H1 (cell line): ENCODE results near the gene PRAF2. TPM values are rescaled to one million over a fixed set of nuclear protein-coding genes. Genes with fewer than 3 reads are reported as not detected.

Experiments used
- CTCF ChIA-PET: fragments of 300-600 bp; sonication (Branson Sonifier 250); formaldehyde crosslinking; loops from one replicate; lab custom pipeline; 2021; ENCODE audit not compliant: partially characterized antibody; lab: Charles Lee
- POLR2A ChIA-PET: fragments of 300-600 bp; sonication (Branson Sonifier 250); formaldehyde crosslinking; loops from one replicate; lab custom pipeline; 2021; ENCODE audit warnings: inconsistent platforms; ENCODE audit not compliant: partially characterized antibody; lab: Charles Lee
- DNase-seq, 2 experiments: peaks; one replicate each; pipeline versions ENCODE4 v3.0.0 to v3.0.0-alpha.2; 2010 to 2022; ENCODE audit warnings: low spot score in 2 of 2, low read depth in 1 of 2, mixed read lengths in 1 of 2
- FAIRE-seq: peaks from 2 replicates; lab custom pipeline; 2011; peaks lifted over from hg19 to GRCh38; lab: Jason Lieb, UNC
- H2AFZ ChIP-seq: 2 replicates; pipeline ENCODE4 v1.8.1; 2012; ENCODE audit warnings: low read length, inconsistent platforms
- H2AK5ac ChIP-seq: 2 replicates; pipeline ENCODE4 v1.6.1; 2013; ENCODE audit warnings: low read depth, low read length
- H2BK120ac ChIP-seq: replicated peaks from 2 replicates; pipeline ENCODE3; 2013; ENCODE audit warnings: low read depth, low read length, inconsistent platforms
- H2BK12ac ChIP-seq: 2 replicates; pipeline ENCODE4 v1.6.1; 2013; ENCODE audit warnings: low read depth, low read length
- H2BK15ac ChIP-seq: 2 replicates; pipeline ENCODE4 v1.6.1; 2013; ENCODE audit warnings: low read length
- H2BK20ac ChIP-seq: 2 replicates; pipeline ENCODE4 v1.6.1; 2013; ENCODE audit warnings: low read length
- H2BK5ac ChIP-seq: 2 replicates; pipeline ENCODE4 v1.6.1; 2013; ENCODE audit warnings: low read depth, low read length
- H3K14ac ChIP-seq: 2 replicates; pipeline ENCODE4 v1.6.1; 2013; ENCODE audit warnings: inconsistent platforms; ENCODE audit not compliant: insufficient read length
- H3K18ac ChIP-seq: 2 replicates; pipeline ENCODE4 v1.6.1; 2013; ENCODE audit warnings: low read length; ENCODE audit errors: extremely low read depth
- H3K23ac ChIP-seq: 2 replicates; pipeline ENCODE4 v1.6.1; 2013; ENCODE audit warnings: inconsistent platforms; ENCODE audit not compliant: insufficient read length
- H3K23me2 ChIP-seq: 2 replicates; pipeline ENCODE4 v1.6.1; 2013; ENCODE audit warnings: low read depth, low read length
- H3K27ac ChIP-seq: 2 replicates; pipeline ENCODE4 v1.6.1; 2011; ENCODE audit warnings: low read depth, low read length, inconsistent platforms
- H3K27me3 ChIP-seq, 4 experiments: replicated peaks in 1 of 4; 1 replicate in 1 of 4; 2 replicates in 3 of 4; pipeline versions ENCODE4 v1.6.1 to v1.8.1; 2011 to 2013; ENCODE audit warnings: low read length in 3 of 4, mild to moderate bottlenecking in 3 of 4, inconsistent platforms in 2 of 4, mixed read lengths in 2 of 4, moderate library complexity in 1 of 4; ENCODE audit not compliant: control insufficient read depth in 3 of 4, insufficient read depth in 3 of 4; ENCODE audit errors: extremely low read depth in 1 of 4
- H3K36me3 ChIP-seq, 4 experiments: 2 replicates each; pipeline versions ENCODE4 v1.6.1 to v1.8.1; 2011 to 2013; ENCODE audit warnings: mild to moderate bottlenecking in 4 of 4, low read length in 3 of 4, moderate library complexity in 2 of 4, control low read depth in 1 of 4, inconsistent platforms in 1 of 4; ENCODE audit not compliant: insufficient read depth in 4 of 4, control insufficient read depth in 2 of 4
- H3K4ac ChIP-seq: replicated peaks from 2 replicates; pipeline ENCODE3; 2013; ENCODE audit warnings: low read length, low read depth, mixed read lengths, inconsistent platforms; ENCODE audit not compliant: insufficient read length
- H3K4me1 ChIP-seq, 4 experiments: replicated peaks in 1 of 4; 1 replicate in 1 of 4; 2 replicates in 3 of 4; pipeline versions ENCODE4 v1.6.1 to v1.8.1; 2011 to 2013; ENCODE audit warnings: low read length in 3 of 4, inconsistent platforms in 2 of 4, mixed read lengths in 1 of 4; ENCODE audit not compliant: insufficient read depth in 4 of 4, control insufficient read depth in 3 of 4
- H3K4me2 ChIP-seq, 2 experiments: 2 replicates each; pipeline versions ENCODE4 v1.6.1 to v1.8.1; 2011 to 2013; ENCODE audit warnings: low read depth in 2 of 2, low read length in 2 of 2, control low read depth in 1 of 2, inconsistent platforms in 1 of 2, mild to moderate bottlenecking in 1 of 2; ENCODE audit not compliant: insufficient read depth in 1 of 2
- H3K4me3 ChIP-seq, 4 experiments: fragments of 200-600, 300-600 bp in 1 of 4; sonication (generic), shearing (Covaris generic), sonication (Bioruptor Twin) in 1 of 4; 2 replicates each; pipeline versions ENCODE4 v1.5.1 to v1.8.1; 2011 to 2016; ENCODE audit warnings: low read length in 4 of 4, low read depth in 3 of 4, control low read depth in 2 of 4, inconsistent platforms in 2 of 4, mild to moderate bottlenecking in 2 of 4, mixed read lengths in 1 of 4, moderate library complexity in 1 of 4; ENCODE audit not compliant: insufficient read depth in 2 of 4; ENCODE audit errors: extremely low read depth in 1 of 4
- H3K56ac ChIP-seq: replicated peaks from 2 replicates; pipeline ENCODE3; 2013; ENCODE audit warnings: low read depth, mild to moderate bottlenecking, mixed read lengths, low read length, inconsistent platforms; ENCODE audit not compliant: insufficient read length
- H3K79me1 ChIP-seq: 2 replicates; pipeline ENCODE4 v1.6.1; 2013; ENCODE audit warnings: low read depth, low read length, control low read depth
- H3K79me2 ChIP-seq, 2 experiments: 2 replicates each; pipeline versions ENCODE4 v1.6.1 to v1.8.1; 2012 to 2013; ENCODE audit warnings: low read length in 2 of 2, mild to moderate bottlenecking in 2 of 2, inconsistent platforms in 1 of 2; ENCODE audit not compliant: insufficient read depth in 2 of 2, control insufficient read depth in 1 of 2
- H3K9ac ChIP-seq, 4 experiments: replicated peaks in 1 of 4; 1 replicate in 1 of 4; 2 replicates in 3 of 4; pipeline versions ENCODE4 v1.6.1 to v1.8.1; 2011 to 2013; ENCODE audit warnings: low read depth in 3 of 4, low read length in 3 of 4, control low read depth in 2 of 4, mild to moderate bottlenecking in 2 of 4, moderate library complexity in 2 of 4, inconsistent platforms in 1 of 4; ENCODE audit errors: extremely low read depth in 1 of 4
- H3K9me3 ChIP-seq, 2 experiments: 2 replicates each; pipeline versions ENCODE4 v1.6.1 to v1.8.1; 2012 to 2013; ENCODE audit warnings: mild to moderate bottlenecking in 2 of 2, moderate library complexity in 2 of 2, control low read depth in 1 of 2, inconsistent platforms in 1 of 2, low read depth in 1 of 2, low read length in 1 of 2, mixed read lengths in 1 of 2; ENCODE audit not compliant: insufficient read depth in 2 of 2
- H4K20me1 ChIP-seq, 2 experiments: replicated peaks in 1 of 2; 2 replicates each; pipeline versions ENCODE3 to v1.8.1; 2011 to 2013; ENCODE audit warnings: inconsistent platforms in 2 of 2, low read length in 2 of 2, mild to moderate bottlenecking in 1 of 2; ENCODE audit not compliant: insufficient read depth in 2 of 2, control insufficient read depth in 1 of 2
- H4K5ac ChIP-seq: 2 replicates; pipeline ENCODE4 v1.6.1; 2013; ENCODE audit warnings: low read length, low read depth, mixed read lengths, inconsistent platforms; ENCODE audit not compliant: insufficient read length
- H4K8ac ChIP-seq: 2 replicates; pipeline ENCODE4 v1.8.0; 2013; ENCODE audit warnings: mild to moderate bottlenecking, moderate library complexity, low read length, inconsistent platforms; ENCODE audit not compliant: insufficient read depth; ENCODE audit errors: extremely low read depth
- H4K91ac ChIP-seq: replicated peaks from 2 replicates; pipeline ENCODE3; 2013; ENCODE audit warnings: low read length, mixed read lengths, inconsistent platforms; ENCODE audit not compliant: insufficient read length
- ASH2L ChIP-seq: fragments of 200-600, 300-600 bp; sonication (generic); IDR thresholded peaks from one replicate; pipeline ENCODE4 v1.7.1; 2017; ENCODE audit warnings: low read length
- BRCA1 ChIP-seq: IDR thresholded peaks from 2 replicates; pipeline ENCODE4 v1.6.1; 2012; ENCODE audit warnings: low read depth, low read length, improper control_type of control experiment
- GABPA ChIP-seq: IDR thresholded peaks from 2 replicates; pipeline ENCODE4 v1.6.1; 2011; ENCODE audit warnings: mild to moderate bottlenecking, low read length, moderate library complexity, borderline replicate concordance; ENCODE audit not compliant: insufficient read depth
- NRF1 ChIP-seq: IDR thresholded peaks from 2 replicates; pipeline ENCODE4 v1.6.1; 2011; ENCODE audit warnings: mild to moderate bottlenecking, low read depth, low read length, improper control_type of control experiment
- PHF8 ChIP-seq: fragments of 200-600 bp; sonication (generic); conservative IDR thresholded peaks from 2 replicates; pipeline ENCODE4 v1.7.1; 2012; ENCODE audit warnings: low read depth, mild to moderate bottlenecking, inconsistent platforms, low read length, moderate library complexity
- WGBS, 2 experiments: shearing (Covaris generic) in 1 of 2; methylation state at CpG; one replicate each; pipeline versions ENCODE4 v1.1.6 to v1.1.7; 2013 to 2015; ENCODE audit warnings: low lambda C conversion rate in 2 of 2, mixed read lengths in 2 of 2, inconsistent platforms in 1 of 2, low coverage in 1 of 2, missing lambda C conversion rate in 1 of 2; ENCODE audit not compliant: insufficient replicate concordance in 2 of 2, insufficient coverage in 1 of 2, insufficient read length in 1 of 2; ENCODE audit errors: extremely low coverage in 1 of 2, missing lambda C conversion rate in 1 of 2; 5-methylcytosine and 5-hydroxymethylcytosine counted together
- polyA plus RNA-seq, 7 experiments: library from polyadenylated mRNA; depleted of rRNA in 3 of 7; stranded (reverse) in 5 of 7; unstranded in 2 of 7; fragments of >200 nt in 5 of 7; fragments of 200-250 nt in 2 of 7; gene quantifications; 1 replicate in 5 of 7; 2 replicates in 1 of 7; 4 replicates in 1 of 7; pipeline versions ENCODE4 v1.2.1 to v1.2.3, GENCODE V29; 2011 to 2013; ENCODE audit warnings: missing spikeins in 2 of 7, mixed read lengths in 2 of 7
- total RNA-seq: library from RNA; stranded (reverse); fragmentation: NEBNext Ultra II Directional; extraction: Animal tissue kit (Norgen Biotek cat#: 25700); gene quantifications from 2 replicates; pipeline ENCODE4 v1.2.1, GENCODE V29; 2021

Gene PRAF2
- total and polyA plus RNA-seq, 2 of the 8 experiments (the other 6 are each of a cell fraction or from before 2014, with no cell fraction given), result 11.3 to 15.4 TPM

- peaks cover 0 to 12% (median 3%) of the 10 kb centered on the region in 4 experiments; a peak in 2 of 8 replicates for H3K36me3 ChIP-seq
- CTCF ChIA-PET, result interaction anchor here (0.8 to 1.4 kb wide), 2 partner anchors 33 to 90 kb away, joined by 3 read pairs; partner anchors contain the start of gene KCND1
- POLR2A ChIA-PET, result interaction anchor here (0.7 to 1.5 kb wide), 2 partner anchors 9 to 18 kb away, joined by 3 to 6 read pairs; partner anchors contain the start of gene WDR45
Observed at GRCh38 chrX:49061490-49061889, 12.3 kb downstream of the PRAF2 start.

More at GRCh38 chrX:49061490-49061889, 12.3 kb downstream of the PRAF2 start:
- no peak overlapping the region for H2BK20ac ChIP-seq
- no peaks in the 10 kb centered on the region for H3K79me1 ChIP-seq
- no peak overlapping the region for H3K23ac ChIP-seq
- WGBS, 2 experiments, result 90% methylated on average over 5 of the region's 7 CpGs; no CpG with 5 or more reads in 1 of the 2 experiments
- H3K4me3 ChIP-seq, result no peak overlapping the region
- no peak overlapping the region for H3K27ac ChIP-seq
- H3K27me3 ChIP-seq, result no peaks in the 10 kb centered on the region
- H2BK120ac ChIP-seq, result no peak overlapping the region
- H4K5ac ChIP-seq, result no peak overlapping the region
- H3K23me2 ChIP-seq, result no peaks in the 10 kb centered on the region
- no peak overlapping the region for H2BK15ac ChIP-seq
- H3K18ac ChIP-seq, result no peak overlapping the region
- no peak overlapping the region for H2BK5ac ChIP-seq
- no peak overlapping the region for H3K4ac ChIP-seq
- H4K91ac ChIP-seq, result no peak overlapping the region
- peaks cover 0 to 4% (median 0%) of the 10 kb centered on the region in 4 experiments; a peak in 3 of 7 replicates for H3K4me1 ChIP-seq
- DNase-seq (no peak), FAIRE-seq (no peak)
- H4K8ac ChIP-seq, result no peak overlapping the region
- no peaks in the 10 kb centered on the region; a peak in 1 of 4 replicates for H3K79me2 ChIP-seq
- no peak overlapping the region for H3K9ac ChIP-seq
- H4K20me1 ChIP-seq, result peaks cover 0 to 1% of the 10 kb centered on the region in 2 experiments
- H2BK12ac ChIP-seq, result no peak overlapping the region
- no peak overlapping the region for H2AFZ ChIP-seq
- H3K4me2 ChIP-seq, result no peak overlapping the region
- H3K56ac ChIP-seq, result no peak overlapping the region
- TF ChIP-seq NRF1, result no peak
- no peak for TF ChIP-seq ASH2L
- no peak for TF ChIP-seq GABPA
- TF ChIP-seq BRCA1, result no peak
- no peak for TF ChIP-seq PHF8
- no peak overlapping the region for H3K14ac ChIP-seq
- no peak overlapping the region for H2AK5ac ChIP-seq
- H3K9me3 ChIP-seq, result no peaks in the 10 kb centered on the region
